ENCODE measurements around the gene FHOD3.

FHOD3 gene

GRCh38 chr18:36323421-36323820 lies 25.9 kb downstream of the FHOD3 start:
- DNase-seq, result no peak

- no peak for DNase-seq
Observed at GRCh38 chr18:36325846-36326245, 28.3 kb downstream of the FHOD3 start.

- no peak for DNase-seq
Observed at GRCh38 chr18:36326771-36327170, 29.3 kb downstream of the FHOD3 start.

GRCh38 chr18:36327352-36328316 lies 30.1 kb downstream of the FHOD3 start:
- no peak for DNase-seq

- DNase-seq, result no peak
Observed at GRCh38 chr18:36328385-36328858, 30.9 kb downstream of the FHOD3 start.

GRCh38 chr18:36328916-36329315 lies 31.4 kb downstream of the FHOD3 start:
- no peak for DNase-seq

- DNase-seq, result no peak
Observed at GRCh38 chr18:36329684-36330434, 32.3 kb downstream of the FHOD3 start.

GRCh38 chr18:36330435-36331052 lies 33.0 kb downstream of the FHOD3 start:
- DNase-seq, result no peak

- no peak for DNase-seq
Observed at GRCh38 chr18:36331521-36331971, 34.0 kb downstream of the FHOD3 start.

GRCh38 chr18:36333414-36333813 lies 35.9 kb downstream of the FHOD3 start:
- DNase-seq, result no peak

GRCh38 chr18:36334798-36335197 lies 37.3 kb downstream of the FHOD3 start:
- DNase-seq, result no peak

- DNase-seq, result no peak
Observed at GRCh38 chr18:36335476-36336279, 38.2 kb downstream of the FHOD3 start.

GRCh38 chr18:36337679-36338402 lies 40.3 kb downstream of the FHOD3 start:
- DNase-seq, result no peak

GRCh38 chr18:36338403-36338933 lies 41.0 kb downstream of the FHOD3 start:
- peak; percentile 41 for DNase-seq

- peak; percentile 33 for DNase-seq
Observed at GRCh38 chr18:36340246-36340645, 42.7 kb downstream of the FHOD3 start.

GRCh38 chr18:36341944-36342343 lies 44.4 kb downstream of the FHOD3 start:
- no peak for DNase-seq

GRCh38 chr18:36348331-36348730 lies 50.8 kb downstream of the FHOD3 start:
- DNase-seq, result no peak

- no peak for DNase-seq
Observed at GRCh38 chr18:36348971-36349417, 51.5 kb downstream of the FHOD3 start.

- no peak for DNase-seq
Observed at GRCh38 chr18:36349552-36349951, 52.0 kb downstream of the FHOD3 start.

GRCh38 chr18:36350251-36350651 lies 52.7 kb downstream of the FHOD3 start:
- no peak for DNase-seq

- DNase-seq, result no peak
Observed at GRCh38 chr18:36350839-36351469, 53.4 kb downstream of the FHOD3 start.

All from DMS79 treated with DMSO at 0.1 percent for 48 hours (cell line).